ENCODE data around the gene PALLD. TPM values are rescaled to one million over a fixed set of nuclear protein-coding genes. Genes with fewer than 3 reads are reported as not detected.

The PALLD gene
- total RNA-seq, 1 donor from 2014 or later = 93.5 TPM

- TF ChIP-seq CTCF (conservative IDR thresholded peaks at IDR 0.05) = no peak
- peaks cover 29% of the 10 kb centered on the region for H3K4me1 Mint-ChIP-seq (ENCODE audit: unreplicated experiment)
These were observed 377.2 kb downstream of the PALLD start for GRCh38 chr4:168874083-168874482.

GRCh38 chr4:168876106-168876505 lies 379.3 kb downstream of the PALLD start:
- Mint-ChIP-seq H3K27ac (peak overlapping the region; percentile 51), H3K36me3 (peaks cover 45% of the 10 kb centered on the region), H3K4me1 (ENCODE audit: unreplicated experiment) (peaks cover 35% of the 10 kb centered on the region), H3K4me3 (peak overlapping the region; percentile 34), H3K9me3 (no peaks in the 10 kb centered on the region), H3K27me3 (peaks cover 12% of the 10 kb centered on the region)
- no peak for DNase-seq (ENCODE audit: extremely low spot score, unreplicated experiment)
- TF ChIP-seq CTCF (conservative IDR thresholded peaks at IDR 0.05) = no peak

More at GRCh38 chr4:168874083-168874482, 377.2 kb downstream of the PALLD start:
- Mint-ChIP-seq H3K27ac (no peak overlapping the region), H3K9me3 (no peaks in the 10 kb centered on the region), H3K27me3 (peaks cover 12% of the 10 kb centered on the region), H3K4me3 (no peak overlapping the region), H3K36me3 (peaks cover 44% of the 10 kb centered on the region)
- DNase-seq (ENCODE audit: extremely low spot score, unreplicated experiment) = no peak

- Mint-ChIP-seq H3K4me1 (ENCODE audit: unreplicated experiment) (peaks cover 28% of the 10 kb centered on the region), H3K27me3 (peaks cover 12% of the 10 kb centered on the region), H3K4me3 (peak overlapping the region; percentile 85), H3K27ac (peak overlapping the region; percentile 84), H3K9me3 (no peaks in the 10 kb centered on the region), H3K36me3 (peaks cover 50% of the 10 kb centered on the region)
- no peak for DNase-seq (ENCODE audit: extremely low spot score, unreplicated experiment)
- TF ChIP-seq CTCF (conservative IDR thresholded peaks at IDR 0.05) = no peak
These were observed 380.9 kb downstream of the PALLD start for GRCh38 chr4:168877511-168878491.

GRCh38 chr4:168878623-168879022 lies 381.8 kb downstream of the PALLD start:
- peaks cover 53% of the 10 kb centered on the region for H3K36me3 Mint-ChIP-seq
- peaks cover 28% of the 10 kb centered on the region for H3K4me1 Mint-ChIP-seq (ENCODE audit: unreplicated experiment)
- H3K27me3 Mint-ChIP-seq = peaks cover 12% of the 10 kb centered on the region
- TF ChIP-seq CTCF (conservative IDR thresholded peaks at IDR 0.05) = no peak
- no peaks in the 10 kb centered on the region for H3K9me3 Mint-ChIP-seq
- no peak for DNase-seq (ENCODE audit: extremely low spot score, unreplicated experiment)
- peak overlapping the region; percentile 84 for H3K27ac Mint-ChIP-seq
- peak overlapping the region; percentile 85 for H3K4me3 Mint-ChIP-seq

- Mint-ChIP-seq H3K27me3 (peaks cover 12% of the 10 kb centered on the region), H3K27ac (peak overlapping the region; percentile 84), H3K4me1 (ENCODE audit: unreplicated experiment) (peaks cover 28% of the 10 kb centered on the region), H3K4me3 (peak overlapping the region; percentile 85), H3K9me3 (no peaks in the 10 kb centered on the region), H3K36me3 (peaks cover 55% of the 10 kb centered on the region)
- no peak for TF ChIP-seq CTCF (conservative IDR thresholded peaks at IDR 0.05)
- DNase-seq (ENCODE audit: extremely low spot score, unreplicated experiment) = no peak
These were observed 382.3 kb downstream of the PALLD start for GRCh38 chr4:168879188-168879587.

Measured in type B pancreatic cell (in vitro differentiated cells).